ENCODE results near the gene RAB5B. TPM values are rescaled to one million over a fixed set of nuclear protein-coding genes. Genes with fewer than 3 reads are reported as not detected.
A peak's percentile ranks its signal among the peaks of the same experiment; 100 is the strongest.

The RAB5B gene
- total RNA-seq, 1 donor from 2014 or later = 130 TPM

DNA sequence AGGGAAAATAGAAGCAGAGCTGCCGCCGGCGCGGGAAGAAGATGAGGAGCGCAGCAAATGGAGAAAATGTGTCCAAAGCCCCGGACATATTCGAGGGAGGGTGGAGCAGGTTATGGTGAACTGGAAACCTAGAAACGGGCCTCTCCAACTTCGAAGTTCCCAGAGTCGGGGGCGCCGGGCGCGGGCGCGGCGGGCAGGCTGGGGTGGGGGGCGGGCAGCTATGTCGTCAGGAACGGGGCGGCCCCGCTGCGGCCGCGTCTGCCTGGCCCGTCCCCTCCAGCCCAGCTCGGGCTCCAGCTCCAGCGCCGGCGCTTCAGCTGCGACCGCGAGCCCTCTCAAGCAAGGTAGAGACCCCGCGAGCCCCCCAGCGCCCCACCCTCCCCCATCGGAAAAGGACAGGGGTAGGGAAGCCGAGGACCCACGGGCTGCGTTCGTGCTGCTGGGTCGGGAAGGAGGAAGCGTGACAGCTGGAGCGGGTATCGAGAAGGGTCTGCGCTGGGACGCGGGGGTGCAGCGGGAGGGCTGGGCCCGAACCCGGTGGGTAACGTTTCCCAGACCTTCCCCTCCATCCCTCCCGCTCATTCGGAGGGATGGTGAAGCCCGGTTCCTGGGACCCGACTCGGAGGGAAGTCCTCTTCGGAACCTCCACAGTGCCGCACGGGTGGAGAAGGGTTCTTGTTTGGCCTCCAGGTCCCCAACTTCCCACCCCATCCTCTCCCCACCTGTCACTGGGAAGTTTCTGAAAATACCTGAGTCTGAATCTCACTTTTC lies 41.9 kb upstream of the RAB5B start:
- H3K4me1 Mint-ChIP-seq (ENCODE audit: unreplicated experiment) = peaks cover 42% of the 10 kb centered on the region
- peak overlapping the region; percentile 4 for H3K27ac Mint-ChIP-seq (ENCODE audit: unreplicated experiment)
- peak; percentile 34 for DNase-seq (ENCODE audit: low spot score)
- peak overlapping the region; percentile 93 for H3K4me3 Mint-ChIP-seq (ENCODE audit: unreplicated experiment)
- TF ChIP-seq, protein P1, sequence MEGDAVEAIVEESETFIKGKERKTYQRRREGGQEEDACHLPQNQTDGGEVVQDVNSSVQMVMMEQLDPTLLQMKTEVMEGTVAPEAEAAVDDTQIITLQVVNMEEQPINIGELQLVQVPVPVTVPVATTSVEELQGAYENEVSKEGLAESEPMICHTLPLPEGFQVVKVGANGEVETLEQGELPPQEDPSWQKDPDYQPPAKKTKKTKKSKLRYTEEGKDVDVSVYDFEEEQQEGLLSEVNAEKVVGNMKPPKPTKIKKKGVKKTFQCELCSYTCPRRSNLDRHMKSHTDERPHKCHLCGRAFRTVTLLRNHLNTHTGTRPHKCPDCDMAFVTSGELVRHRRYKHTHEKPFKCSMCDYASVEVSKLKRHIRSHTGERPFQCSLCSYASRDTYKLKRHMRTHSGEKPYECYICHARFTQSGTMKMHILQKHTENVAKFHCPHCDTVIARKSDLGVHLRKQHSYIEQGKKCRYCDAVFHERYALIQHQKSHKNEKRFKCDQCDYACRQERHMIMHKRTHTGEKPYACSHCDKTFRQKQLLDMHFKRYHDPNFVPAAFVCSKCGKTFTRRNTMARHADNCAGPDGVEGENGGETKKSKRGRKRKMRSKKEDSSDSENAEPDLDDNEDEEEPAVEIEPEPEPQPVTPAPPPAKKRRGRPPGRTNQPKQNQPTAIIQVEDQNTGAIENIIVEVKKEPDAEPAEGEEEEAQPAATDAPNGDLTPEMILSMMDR (IDR thresholded peaks at IDR 0.05; ENCODE audit: unreplicated experiment) = no peak
- peaks cover 23% of the 10 kb centered on the region for H3K27me3 Mint-ChIP-seq (ENCODE audit: unreplicated experiment)
- H3K36me3 Mint-ChIP-seq (ENCODE audit: low read depth, unreplicated experiment) = peaks cover 3% of the 10 kb centered on the region
- no peaks in the 10 kb centered on the region for H3K9me3 Mint-ChIP-seq (ENCODE audit: unreplicated experiment)

GRCh38 chr12:55932551-55932910 lies 41.3 kb upstream of the RAB5B start:
- Mint-ChIP-seq H3K27ac (ENCODE audit: unreplicated experiment) (no peak overlapping the region), H3K4me1 (ENCODE audit: unreplicated experiment) (peaks cover 39% of the 10 kb centered on the region), H3K9me3 (ENCODE audit: unreplicated experiment) (no peaks in the 10 kb centered on the region), H3K27me3 (ENCODE audit: unreplicated experiment) (peaks cover 18% of the 10 kb centered on the region), H3K36me3 (ENCODE audit: low read depth, unreplicated experiment) (peaks cover 3% of the 10 kb centered on the region), H3K4me3 (ENCODE audit: unreplicated experiment) (peak overlapping the region; percentile 93)
- TF ChIP-seq, protein P1 (IDR thresholded peaks at IDR 0.05; ENCODE audit: unreplicated experiment) = no peak
- no peak for DNase-seq (ENCODE audit: low spot score)

- peak overlapping the region; percentile 35 for H3K4me3 Mint-ChIP-seq (ENCODE audit: unreplicated experiment)
Measured at GRCh38 chr12:55933169-55933798, 40.6 kb upstream of the RAB5B start.

DNA sequence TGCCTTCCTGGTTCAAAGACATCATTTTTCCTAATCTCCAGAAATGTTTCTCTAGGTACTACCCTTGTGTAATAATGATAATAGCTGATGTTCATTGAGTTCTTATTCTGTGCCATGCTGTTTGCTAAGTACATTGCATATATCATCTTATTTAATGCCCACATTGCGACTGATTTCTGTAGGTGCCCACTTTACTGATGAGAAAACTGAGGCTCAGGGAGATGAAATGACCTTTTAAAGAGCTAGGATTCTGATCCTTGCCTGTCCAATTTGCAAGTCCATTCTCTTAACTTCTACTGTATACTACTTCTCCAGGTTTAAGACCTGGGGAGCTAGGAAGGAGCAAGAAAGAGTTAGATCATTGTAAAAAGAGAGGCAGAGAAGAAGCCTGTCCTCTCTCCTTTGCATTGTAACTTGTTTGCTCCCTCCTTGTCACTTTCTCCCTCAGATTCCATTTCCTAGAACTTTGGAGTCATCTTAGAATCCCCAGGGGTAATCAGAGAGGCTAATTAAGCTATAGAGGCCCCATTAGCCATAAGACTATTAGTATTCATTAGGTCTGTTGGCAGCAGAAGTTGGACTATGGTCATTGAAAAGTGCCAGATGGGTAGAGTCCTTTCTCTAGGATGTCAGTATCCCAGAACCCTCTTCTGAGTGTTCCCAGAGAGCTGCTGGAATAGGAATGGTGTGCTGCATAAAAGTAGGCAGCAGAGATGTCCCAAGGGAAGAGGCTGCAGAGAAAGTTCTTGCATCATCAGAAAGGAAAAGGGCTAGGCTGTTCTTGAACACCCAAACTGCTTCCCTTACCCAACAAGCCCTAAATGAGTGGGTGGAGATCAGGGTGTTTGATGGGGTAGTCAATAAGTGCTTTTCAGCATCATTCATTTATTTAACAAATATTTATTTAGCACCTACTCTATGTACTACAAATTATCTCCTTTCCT lies 39.8 kb upstream of the RAB5B start:
- Mint-ChIP-seq H3K4me3 (ENCODE audit: unreplicated experiment) (peak overlapping the region; percentile 35), H3K36me3 (ENCODE audit: low read depth, unreplicated experiment) (peaks cover 13% of the 10 kb centered on the region), H3K27me3 (ENCODE audit: unreplicated experiment) (peaks cover 16% of the 10 kb centered on the region), H3K4me1 (ENCODE audit: unreplicated experiment) (peaks cover 41% of the 10 kb centered on the region), H3K9me3 (ENCODE audit: unreplicated experiment) (no peaks in the 10 kb centered on the region), H3K27ac (ENCODE audit: unreplicated experiment) (no peak overlapping the region)
- no peak for DNase-seq (ENCODE audit: low spot score)
- TF ChIP-seq, protein P1 (IDR thresholded peaks at IDR 0.05; ENCODE audit: unreplicated experiment) = no peak

More at GRCh38 chr12:55933169-55933798, 40.6 kb upstream of the RAB5B start:
- Mint-ChIP-seq H3K36me3 (ENCODE audit: low read depth, unreplicated experiment) (peaks cover 6% of the 10 kb centered on the region), H3K4me1 (ENCODE audit: unreplicated experiment) (peaks cover 42% of the 10 kb centered on the region), H3K9me3 (ENCODE audit: unreplicated experiment) (no peaks in the 10 kb centered on the region), H3K27me3 (ENCODE audit: unreplicated experiment) (peaks cover 16% of the 10 kb centered on the region), H3K27ac (ENCODE audit: unreplicated experiment) (no peak overlapping the region)
- DNase-seq (ENCODE audit: low spot score) = no peak
- TF ChIP-seq, protein P1 (IDR thresholded peaks at IDR 0.05; ENCODE audit: unreplicated experiment) = no peak

Measured in endothelial cell (in vitro differentiated cells).